IPS DF 19.7 (cell line): Measurements from ENCODE around the gene CEACAM3.

ENCODE experiments used
- DNase-seq: peaks from one replicate; pipeline ENCODE4 v3.0.0-alpha.2; 2013; ENCODE audit warnings: low read depth, low spot score

CEACAM3 gene

DNA sequence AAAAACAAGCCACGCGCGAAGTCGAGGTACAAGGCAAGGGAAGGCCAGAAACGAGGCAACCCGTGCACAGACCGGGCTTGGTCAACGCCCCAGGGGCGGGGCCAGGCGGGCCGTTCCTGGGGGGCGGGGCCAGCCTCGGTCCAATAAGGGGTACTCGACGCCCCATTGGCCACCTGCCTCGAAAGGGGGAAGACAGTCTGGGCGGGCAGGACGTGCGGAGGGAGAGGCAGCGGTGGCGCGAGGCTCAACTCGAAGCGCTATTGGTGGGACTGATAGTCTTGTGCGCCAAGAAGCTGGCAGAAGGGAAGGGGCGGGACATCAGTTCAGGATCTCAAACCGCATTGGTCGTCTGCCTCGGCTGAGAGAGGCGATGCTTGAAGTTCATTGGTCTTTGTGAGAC, 48.2 kb downstream of the CEACAM3 start, which contains the start of gene LYPD4:
LYPD4 (minus strand) TSS at position 83 of the 400 bp plus-strand sequence. CDS start 5,398 bp downstream, outside the sequence.
- no peak for DNase-seq

DNA sequence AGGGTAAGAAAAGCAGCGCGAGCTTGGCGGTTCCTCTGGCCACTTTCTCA, 48.4 kb downstream of the CEACAM3 start, which contains the start of gene DMRTC2:
DMRTC2 (plus strand) TSS at position 42 of the 50 bp plus-strand sequence. CDS start 2,387 bp downstream, outside the sequence.
- no peak for DNase-seq

DNA sequence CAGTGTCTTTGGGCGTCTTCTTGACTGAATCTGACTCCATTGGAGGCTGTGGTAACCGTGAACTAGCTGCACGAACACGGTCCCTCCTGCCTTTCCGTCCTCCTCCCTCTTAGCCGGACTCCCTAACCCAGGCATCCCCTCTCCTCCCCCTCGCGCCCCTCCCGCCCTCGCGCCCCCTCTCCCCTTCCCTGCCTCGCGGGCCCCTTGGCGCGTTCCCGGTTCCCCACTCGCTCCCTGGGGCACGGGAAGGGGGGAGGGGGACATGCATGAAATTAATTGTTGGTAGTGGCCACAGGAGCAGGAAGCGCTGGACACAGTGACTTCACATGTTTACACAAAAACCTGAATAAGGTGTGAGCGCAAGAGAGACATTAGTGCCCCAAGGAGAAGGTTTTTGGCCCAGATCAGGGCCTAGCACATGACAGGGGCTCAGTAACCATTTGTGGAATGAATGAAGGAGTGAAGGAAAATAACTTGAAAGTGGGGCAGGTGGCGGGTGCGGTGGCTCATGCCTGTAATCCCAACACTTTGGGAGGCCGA, 48.7 kb downstream of the CEACAM3 start:
- DNase-seq, result no peak

DNA sequence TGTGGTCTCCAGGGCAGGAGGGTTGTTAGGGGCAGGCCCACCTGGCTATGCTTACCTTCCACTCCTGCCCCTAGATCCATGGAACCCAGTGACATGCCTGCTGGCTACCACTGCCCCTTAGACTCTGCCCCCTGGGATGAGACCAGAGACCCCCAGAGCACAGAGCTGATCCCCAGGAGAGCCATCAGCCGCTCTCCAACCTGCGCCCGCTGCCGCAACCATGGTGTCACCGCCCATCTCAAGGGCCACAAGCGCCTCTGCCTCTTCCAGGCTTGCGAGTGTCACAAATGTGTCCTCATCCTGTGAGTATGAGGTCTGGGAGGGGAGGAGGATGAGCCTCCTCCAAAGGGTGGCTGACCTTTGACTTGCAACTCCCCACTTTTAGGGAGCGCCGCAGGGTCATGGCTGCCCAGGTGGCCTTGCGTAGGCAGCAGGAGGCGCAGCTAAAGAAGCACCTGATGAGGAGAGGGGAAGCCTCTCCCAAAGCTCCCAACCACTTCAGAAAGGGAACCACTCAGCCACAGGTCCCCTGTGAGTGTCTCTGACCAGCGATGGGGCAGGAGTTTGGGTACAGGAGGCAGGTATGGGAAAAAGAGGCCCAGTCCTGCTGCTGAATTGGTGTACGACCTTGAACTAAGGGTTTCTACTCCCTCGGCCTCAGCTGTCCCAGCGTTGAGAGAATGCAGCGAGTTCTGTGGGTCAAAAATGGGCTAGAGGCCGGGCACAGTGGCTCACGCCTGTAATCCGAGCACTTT, 51.1 kb downstream of the CEACAM3 start:
- no peak for DNase-seq

DNA sequence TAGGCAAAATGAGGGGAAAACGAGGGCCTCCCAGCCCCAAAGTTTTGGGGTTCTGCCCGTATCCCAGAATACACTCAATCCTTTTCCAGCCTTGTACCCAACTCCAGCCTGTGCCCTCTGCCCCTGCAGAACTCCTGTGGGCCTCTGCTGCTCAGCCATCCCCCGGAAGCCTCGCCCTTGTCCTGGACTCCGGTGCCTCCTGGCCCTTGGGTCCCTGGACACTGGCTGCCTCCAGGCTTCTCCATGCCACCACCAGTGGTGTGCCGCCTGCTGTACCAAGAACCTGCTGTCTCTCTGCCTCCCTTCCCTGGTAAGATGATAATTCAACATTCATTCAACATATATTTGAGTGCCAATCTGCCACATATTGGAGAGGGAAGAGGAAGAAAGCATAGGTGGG, 52.3 kb downstream of the CEACAM3 start:
- no peak for DNase-seq

DNA sequence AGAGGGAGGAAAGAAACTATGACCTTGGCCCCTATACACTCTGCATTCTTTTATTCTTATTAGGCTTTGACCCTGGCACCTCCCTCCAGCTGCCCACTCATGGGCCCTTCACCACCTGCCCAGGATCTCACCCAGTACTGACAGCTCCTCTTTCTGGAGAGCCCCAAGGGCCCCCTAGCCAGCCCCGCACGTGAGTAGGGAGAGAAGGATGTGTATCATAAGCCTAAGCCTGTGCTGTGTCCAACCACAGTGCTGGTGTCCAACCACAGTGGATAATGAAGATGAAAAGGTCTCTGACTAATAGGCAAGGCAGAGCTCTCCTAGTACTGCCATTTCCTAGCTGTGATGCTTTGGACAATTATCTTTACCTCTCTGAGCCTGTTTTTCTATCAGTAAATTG, 52.7 kb downstream of the CEACAM3 start:
- no peak for DNase-seq

DNA sequence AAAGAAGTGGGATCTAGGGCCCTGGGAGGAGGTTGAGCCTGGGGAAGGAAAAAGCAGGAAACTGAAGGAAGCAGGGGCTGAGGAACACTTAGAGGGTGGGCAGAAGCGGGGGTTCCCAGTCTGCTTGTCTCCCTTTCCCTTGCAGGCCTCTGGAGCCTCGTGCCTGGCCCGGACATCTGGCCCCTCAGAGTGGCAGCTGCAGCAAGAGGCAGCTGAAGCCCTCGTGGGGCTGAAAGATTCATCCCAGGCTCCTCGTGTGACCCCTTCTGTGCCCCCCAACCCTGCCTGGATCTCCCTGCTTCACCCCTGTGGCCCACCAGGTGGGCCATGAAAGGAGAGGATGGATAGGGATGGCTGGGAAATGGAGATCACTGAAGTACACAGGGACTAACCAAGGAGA, 54.0 kb downstream of the CEACAM3 start:
- DNase-seq, result no peak

DNA sequence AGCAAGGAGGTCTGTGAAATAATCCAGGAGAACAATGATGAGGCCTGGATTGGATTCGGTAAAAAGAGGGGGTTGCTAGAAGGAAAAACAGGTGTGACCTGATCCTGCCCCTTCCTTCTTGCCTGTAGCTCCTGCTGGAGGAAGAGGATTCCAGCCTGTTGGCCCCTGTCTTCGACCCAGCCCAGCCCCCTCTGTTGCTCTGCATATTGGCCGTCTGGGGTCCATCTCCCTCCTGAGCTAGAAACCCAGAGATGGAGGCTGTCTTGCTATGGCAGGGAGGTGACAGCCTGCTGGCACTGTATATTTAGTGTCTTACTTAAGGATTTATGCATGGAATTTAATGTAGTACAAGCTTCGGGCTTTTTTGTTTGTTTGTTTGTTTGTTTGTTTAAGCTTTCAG, 55.1 kb downstream of the CEACAM3 start:
- no peak for DNase-seq

DNA sequence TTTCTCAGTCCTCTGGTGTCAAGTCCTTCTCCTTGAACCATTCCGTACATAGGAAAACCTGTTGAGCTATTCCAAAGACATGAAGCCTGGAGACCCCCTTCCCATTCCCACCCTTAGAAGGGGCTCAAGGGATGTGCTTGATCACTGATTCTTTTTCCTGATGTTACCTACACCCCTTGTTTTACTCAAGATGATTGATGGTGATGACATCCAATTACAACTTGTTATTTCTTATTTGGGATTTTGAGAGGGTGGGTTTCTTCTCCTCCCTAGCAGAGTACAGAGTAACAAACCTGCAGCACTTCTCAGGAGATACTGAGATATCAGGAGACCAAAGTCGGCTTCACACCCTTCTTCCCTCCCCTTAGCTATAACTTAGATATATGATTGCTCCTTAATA, 57.0 kb downstream of the CEACAM3 start:
- no peak for DNase-seq

DNA sequence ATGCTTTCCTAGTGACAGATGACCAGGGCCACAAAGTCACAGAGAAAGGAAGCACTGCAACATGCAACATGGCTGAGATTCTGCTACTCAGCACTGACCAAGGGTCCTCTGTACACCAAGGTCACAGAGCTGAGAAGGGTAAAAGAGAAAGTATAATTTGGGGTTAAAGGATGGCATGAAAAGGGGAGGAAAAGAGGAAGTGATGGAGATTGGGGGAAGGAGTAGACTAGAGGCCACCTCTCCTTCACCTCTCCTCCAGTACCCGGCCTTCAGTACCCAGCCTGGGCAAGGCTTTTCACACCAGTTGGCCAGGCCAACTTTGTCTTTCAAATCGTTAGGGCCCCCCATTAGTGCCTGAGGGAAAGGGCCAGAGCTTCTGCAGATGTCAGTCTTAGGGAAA, 57.4 kb downstream of the CEACAM3 start:
- DNase-seq, result no peak

DNA sequence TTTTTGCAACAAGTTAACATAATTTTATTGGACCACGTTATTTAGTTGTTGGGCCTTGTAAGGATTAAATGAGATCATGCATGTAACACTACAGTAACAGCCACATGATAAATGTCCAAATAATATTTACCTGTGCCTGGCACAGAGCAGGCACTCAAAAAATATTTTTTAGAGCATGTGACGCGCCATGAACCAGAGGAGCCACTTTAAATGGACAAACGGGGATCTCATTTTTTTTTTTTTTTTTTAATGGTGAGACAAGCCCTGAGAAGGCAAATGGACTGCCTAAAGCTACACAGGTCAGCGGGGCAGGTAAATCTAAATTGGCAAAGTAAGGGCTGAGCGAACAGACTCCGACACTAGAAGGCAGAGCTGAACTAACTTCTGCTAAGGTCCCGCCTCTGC, 62.8 kb downstream of the CEACAM3 start:
- DNase-seq, result no peak

DNA sequence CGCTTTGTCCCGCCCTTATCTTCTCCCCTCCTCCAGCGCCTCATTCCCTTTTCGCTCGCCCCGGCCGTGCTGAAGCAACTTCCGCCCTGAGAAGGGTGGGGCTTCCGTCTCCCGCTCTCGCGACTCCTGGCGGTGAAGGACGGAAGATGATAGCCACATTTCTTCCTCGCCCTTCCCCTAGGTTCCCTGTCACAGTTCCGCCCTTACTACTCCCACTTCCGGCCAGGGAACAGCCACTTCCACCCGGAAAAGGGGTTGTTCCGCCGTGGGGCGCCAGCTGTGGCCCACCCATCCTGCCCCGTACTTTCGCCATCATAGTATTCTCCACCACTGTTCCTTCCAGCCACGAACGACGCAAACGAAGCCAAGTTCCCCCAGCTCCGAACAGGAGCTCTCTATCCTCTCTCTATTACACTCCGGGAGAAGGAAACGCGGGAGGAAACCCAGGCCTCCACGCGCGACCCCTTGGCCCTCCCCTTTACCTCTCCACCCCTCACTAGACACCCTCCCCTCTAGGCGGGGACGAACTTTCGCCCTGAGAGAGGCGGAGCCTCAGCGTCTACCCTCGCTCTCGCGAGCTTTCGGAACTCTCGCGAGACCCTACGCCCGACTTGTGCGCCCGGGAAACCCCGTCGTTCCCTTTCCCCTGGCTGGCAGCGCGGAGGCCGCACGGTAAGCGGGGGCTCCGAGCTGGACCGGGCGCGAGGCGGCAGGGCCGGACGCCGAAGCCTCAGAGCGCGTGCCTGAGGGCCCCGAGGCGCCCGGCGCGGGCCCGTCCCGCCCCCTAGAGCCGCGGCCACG, 63.4 kb downstream of the CEACAM3 start, which contains the start of gene RPS19:
RPS19 (plus strand) TSS at position 638 of the 801 bp plus-strand sequence. CDS start 520 bp downstream, outside the sequence.
- peak; percentile 89 for DNase-seq

DNA sequence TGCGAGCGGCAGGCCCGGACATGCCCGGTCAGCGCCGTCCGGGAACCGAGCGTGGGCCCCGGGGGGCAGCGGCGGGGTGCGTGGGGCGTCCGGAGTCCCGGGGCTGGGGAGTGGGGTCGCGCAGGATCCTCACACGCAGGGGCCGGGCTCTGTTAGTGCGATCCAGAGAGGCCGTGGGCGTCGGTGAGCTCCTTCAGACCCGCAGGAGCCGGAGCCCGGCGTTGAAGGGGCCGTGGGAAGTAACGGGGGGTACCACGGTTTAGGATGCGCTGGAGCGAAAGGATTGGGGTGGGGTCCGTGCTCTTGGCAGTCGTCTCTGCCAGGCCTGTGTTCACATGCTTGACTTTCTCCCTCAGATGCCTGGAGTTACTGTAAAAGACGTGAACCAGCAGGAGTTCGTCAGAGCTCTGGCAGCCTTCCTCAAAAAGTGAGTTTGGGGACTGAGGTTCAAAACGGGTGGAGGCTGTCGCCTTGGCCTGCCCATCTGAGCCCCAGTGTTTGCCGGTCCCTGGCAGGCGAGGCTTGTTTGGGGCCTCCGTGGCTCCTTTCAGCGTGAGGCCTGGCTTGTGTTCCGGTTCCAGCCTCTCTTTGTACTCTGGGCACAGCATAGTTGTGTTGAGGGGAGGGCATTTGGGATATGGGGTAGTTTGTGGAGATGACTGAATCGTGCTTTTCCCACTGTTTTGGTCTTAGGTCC, 64.2 kb downstream of the CEACAM3 start:
- DNase-seq, result no peak
